ENCODE data around the gene TRIO. TPM values are rescaled to one million over a fixed set of nuclear protein-coding genes. Genes with fewer than 3 reads are reported as not detected.

Gene TRIO
- total RNA-seq, 2 experiments from 2014 or later = 3.7 to 4.2 TPM

DNA sequence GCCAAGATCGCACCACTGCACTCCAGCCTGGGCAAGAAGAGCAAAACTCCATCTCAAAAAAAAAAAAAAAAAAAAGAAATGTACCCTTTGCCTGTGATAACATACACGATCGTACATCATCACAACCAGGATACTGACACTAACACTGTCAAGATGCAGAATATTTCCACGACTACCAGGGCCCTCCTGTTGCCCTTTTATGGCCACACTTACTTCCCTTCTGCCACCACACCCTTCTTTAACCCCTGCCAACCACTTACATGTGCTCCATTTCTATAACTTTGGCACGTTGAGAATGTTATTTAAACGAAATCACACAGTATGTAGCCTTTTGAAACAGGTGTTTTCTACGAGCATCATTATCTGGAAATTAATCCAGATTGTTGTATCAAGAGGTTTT is 369.4 kb downstream of the TRIO start:
- no peak overlapping the region for H3K4me3 Mint-ChIP-seq
- peaks cover 3% of the 10 kb centered on the region for H3K27me3 Mint-ChIP-seq
- CTCF ChIA-PET = interaction anchor here (0.7 kb wide), 1 partner anchor 24 kb away, joined by 3 read pairs; no protein-coding TSS in a partner anchor
- no peaks in the 10 kb centered on the region for H3K4me1 Mint-ChIP-seq
- POLR2A ChIA-PET = no interaction called here
- H3K36me3 Mint-ChIP-seq (ENCODE audit: low read depth) = no peaks in the 10 kb centered on the region
- peaks cover 4% of the 10 kb centered on the region for H3K9me3 Mint-ChIP-seq
- DNase-seq = no peak
- H3K27ac Mint-ChIP-seq = no peak overlapping the region

DNA sequence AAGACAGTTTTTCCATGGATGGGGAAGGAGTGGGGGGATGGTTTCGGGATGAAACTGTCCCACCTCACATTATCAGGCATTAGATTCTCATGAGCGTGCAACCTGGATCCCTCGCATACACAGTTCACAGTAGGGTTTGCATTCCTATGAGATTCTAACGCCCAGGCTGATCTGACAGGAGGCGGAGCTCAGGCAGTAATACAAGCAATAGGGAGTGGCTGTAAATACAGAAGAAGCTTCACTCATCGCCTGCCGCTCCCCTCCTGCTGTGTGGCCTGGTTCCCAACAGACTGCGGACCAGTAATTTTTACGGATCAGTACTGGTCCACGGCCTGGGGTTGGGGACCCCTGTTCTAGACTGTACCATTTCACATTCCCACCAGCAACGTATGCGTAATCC is 370.1 kb downstream of the TRIO start:
- POLR2A ChIA-PET = no interaction called here
- no peak overlapping the region for H3K27ac Mint-ChIP-seq

DNA sequence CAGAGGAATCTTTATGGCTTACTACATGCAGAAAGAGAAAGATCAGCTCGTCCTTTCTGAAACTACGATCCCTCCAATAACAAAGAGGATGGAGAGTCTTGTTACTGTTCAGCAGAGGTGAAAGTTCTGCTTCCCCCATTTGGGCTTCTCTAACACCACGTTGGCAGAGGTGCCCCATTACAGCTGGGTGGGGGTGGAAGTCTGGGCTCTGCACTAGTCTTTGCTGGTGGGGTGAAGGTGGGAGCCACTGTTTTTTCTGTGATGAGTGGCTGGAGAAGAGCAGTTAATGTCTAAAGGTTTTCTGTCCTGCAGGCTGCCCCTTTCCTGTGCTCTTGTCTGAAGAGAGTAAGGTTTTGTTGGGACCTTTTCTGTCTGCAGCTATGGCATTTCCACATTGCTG is 373.8 kb downstream of the TRIO start:
- H3K4me1 Mint-ChIP-seq = no peaks in the 10 kb centered on the region
- peaks cover 16% of the 10 kb centered on the region for H3K9me3 Mint-ChIP-seq
- H3K27me3 Mint-ChIP-seq = peaks cover 3% of the 10 kb centered on the region
- no peak overlapping the region for H3K27ac Mint-ChIP-seq
- DNase-seq = no peak
- no peak overlapping the region for H3K4me3 Mint-ChIP-seq
- ChIA-PET POLR2A (no interaction called here), CTCF (no interaction called here)
- H3K36me3 Mint-ChIP-seq (ENCODE audit: low read depth) = no peaks in the 10 kb centered on the region

More for the DNA sequence above, 370.1 kb downstream of the TRIO start:
- H3K4me3 Mint-ChIP-seq = no peak overlapping the region
- peaks cover 3% of the 10 kb centered on the region for H3K27me3 Mint-ChIP-seq
- DNase-seq = no peak
- CTCF ChIA-PET = no interaction called here
- no peaks in the 10 kb centered on the region for H3K4me1 Mint-ChIP-seq
- no peaks in the 10 kb centered on the region for H3K36me3 Mint-ChIP-seq (ENCODE audit: low read depth)
- peaks cover 6% of the 10 kb centered on the region for H3K9me3 Mint-ChIP-seq

DNA sequence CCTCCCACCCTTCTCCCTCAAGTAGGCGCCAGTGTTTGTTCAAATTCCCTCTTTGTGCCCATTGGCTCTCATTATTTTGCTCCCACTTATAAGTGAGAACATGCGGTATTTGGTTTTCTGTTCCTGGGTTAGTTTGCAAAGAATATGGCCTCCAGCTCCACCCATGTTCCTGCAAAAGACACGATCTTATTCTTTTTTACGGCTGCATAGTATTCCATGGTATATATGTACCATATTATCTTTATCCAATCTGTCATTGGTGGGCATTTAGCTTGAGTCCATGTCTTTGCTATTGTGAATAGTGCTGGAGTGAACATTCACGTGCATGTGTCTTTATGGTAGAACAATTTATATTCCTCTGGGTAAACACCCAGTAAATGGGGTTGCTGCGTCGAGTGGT is 375.5 kb downstream of the TRIO start:
- ChIA-PET POLR2A (no interaction called here), CTCF (no interaction called here)
- no peaks in the 10 kb centered on the region for H3K36me3 Mint-ChIP-seq (ENCODE audit: low read depth)
- no peak overlapping the region for H3K4me3 Mint-ChIP-seq
- no peaks in the 10 kb centered on the region for H3K4me1 Mint-ChIP-seq
- peaks cover 3% of the 10 kb centered on the region for H3K27me3 Mint-ChIP-seq
- DNase-seq = no peak
- peaks cover 19% of the 10 kb centered on the region for H3K9me3 Mint-ChIP-seq
- H3K27ac Mint-ChIP-seq = no peak overlapping the region

DNA sequence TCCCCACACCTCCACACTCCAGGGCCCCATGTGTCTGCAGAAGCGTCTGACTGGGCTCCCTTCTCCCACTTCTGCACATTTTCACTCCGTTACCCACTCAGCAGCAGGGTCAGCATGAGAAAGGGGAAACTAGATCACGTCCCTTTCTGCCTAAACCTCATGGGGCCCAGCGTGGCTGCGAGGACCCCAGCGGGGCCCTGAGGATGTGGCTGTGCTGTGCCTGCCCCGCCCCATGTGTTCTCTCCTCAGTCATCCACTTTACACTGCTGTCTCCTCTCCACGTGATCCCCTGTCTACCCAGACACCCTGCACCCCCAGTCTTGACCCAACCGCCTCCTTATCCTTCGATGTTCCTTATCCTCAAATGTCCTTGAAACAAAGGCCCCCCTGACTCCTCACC is 378.6 kb downstream of the TRIO start:
- H3K4me1 Mint-ChIP-seq = no peaks in the 10 kb centered on the region
- no peak overlapping the region for H3K4me3 Mint-ChIP-seq
- no peak overlapping the region for H3K27ac Mint-ChIP-seq
- ChIA-PET CTCF (interaction anchor here (0.7 kb wide), 1 partner anchor 165 kb away, joined by 3 read pairs; no protein-coding TSS in a partner anchor), POLR2A (no interaction called here)
- H3K36me3 Mint-ChIP-seq (ENCODE audit: low read depth) = no peaks in the 10 kb centered on the region
- DNase-seq = no peak
- H3K27me3 Mint-ChIP-seq = peaks cover under 1% of the 10 kb centered on the region
- peaks cover 15% of the 10 kb centered on the region for H3K9me3 Mint-ChIP-seq

DNA sequence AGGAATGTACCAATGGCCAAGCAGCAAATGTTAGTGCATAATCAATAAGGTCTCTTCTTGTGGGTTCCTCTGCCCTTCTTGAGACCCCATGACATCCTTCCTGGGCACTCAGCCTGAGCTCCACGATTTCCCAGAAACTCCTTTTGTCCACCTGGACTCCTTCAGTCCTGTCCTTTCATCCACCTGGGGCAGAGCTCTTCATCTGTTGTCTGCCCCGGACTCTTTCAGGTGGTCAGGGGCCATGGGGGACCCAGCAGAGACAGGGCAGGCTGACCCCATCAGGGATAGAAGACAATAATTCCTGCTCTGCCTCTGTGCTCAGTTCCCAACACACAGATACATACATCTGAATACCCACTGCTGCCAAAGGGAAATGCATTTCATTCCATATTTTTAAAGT is 379.6 kb downstream of the TRIO start:
- DNase-seq = no peak
- no peak overlapping the region for H3K27ac Mint-ChIP-seq
- ChIA-PET POLR2A (no interaction called here), CTCF (interaction anchor here (0.5 kb wide), 1 partner anchor 402 kb away, joined by 3 read pairs; no protein-coding TSS in a partner anchor)
- H3K4me1 Mint-ChIP-seq = no peaks in the 10 kb centered on the region
- no peak overlapping the region for H3K4me3 Mint-ChIP-seq
- H3K36me3 Mint-ChIP-seq (ENCODE audit: low read depth) = no peaks in the 10 kb centered on the region
- H3K27me3 Mint-ChIP-seq = no peaks in the 10 kb centered on the region
- H3K9me3 Mint-ChIP-seq = peaks cover 14% of the 10 kb centered on the region

DNA sequence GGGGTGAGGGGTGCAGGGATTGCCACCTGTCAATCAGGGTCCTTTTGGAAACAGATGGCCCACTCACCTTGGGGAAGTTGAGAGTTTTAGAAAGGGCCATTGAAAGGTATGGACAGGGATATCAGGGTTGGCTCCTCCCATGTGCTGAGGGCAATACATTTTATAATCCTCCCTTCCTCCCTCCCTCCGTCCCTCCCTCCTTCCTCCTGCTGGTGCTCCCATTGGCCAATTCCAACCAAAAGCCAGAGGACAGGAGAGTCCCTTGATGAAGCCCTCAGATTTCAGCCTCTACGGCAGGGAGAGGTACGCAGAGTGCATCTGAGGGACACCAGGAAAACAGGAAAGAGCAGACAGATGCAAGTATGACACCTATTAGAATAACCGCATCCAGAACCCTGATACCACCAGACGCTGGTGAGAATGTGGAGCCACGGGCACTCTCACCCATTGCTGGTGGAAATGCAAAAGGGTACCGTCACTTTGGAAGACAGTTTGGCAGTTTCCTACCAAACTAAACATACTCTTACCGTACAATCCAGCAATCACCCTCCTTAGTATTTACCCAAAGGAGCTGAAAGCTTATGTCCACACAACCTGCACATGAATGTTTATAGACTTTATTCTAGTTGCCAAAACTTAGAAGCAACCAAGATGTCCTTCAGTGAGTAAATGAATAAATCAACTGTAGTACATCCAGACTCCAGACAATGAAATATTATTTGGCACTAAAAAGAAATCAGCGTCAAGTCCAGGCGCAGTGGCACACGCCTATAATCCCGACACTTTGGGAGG is 380.3 kb downstream of the TRIO start:
- no peaks in the 10 kb centered on the region for H3K27me3 Mint-ChIP-seq
- no peak overlapping the region for H3K4me3 Mint-ChIP-seq
- ChIA-PET CTCF (no interaction called here), POLR2A (no interaction called here)
- DNase-seq = no peak
- no peaks in the 10 kb centered on the region for H3K4me1 Mint-ChIP-seq
- peaks cover 13% of the 10 kb centered on the region for H3K9me3 Mint-ChIP-seq
- no peak overlapping the region for H3K27ac Mint-ChIP-seq
- H3K36me3 Mint-ChIP-seq (ENCODE audit: low read depth) = no peaks in the 10 kb centered on the region

DNA sequence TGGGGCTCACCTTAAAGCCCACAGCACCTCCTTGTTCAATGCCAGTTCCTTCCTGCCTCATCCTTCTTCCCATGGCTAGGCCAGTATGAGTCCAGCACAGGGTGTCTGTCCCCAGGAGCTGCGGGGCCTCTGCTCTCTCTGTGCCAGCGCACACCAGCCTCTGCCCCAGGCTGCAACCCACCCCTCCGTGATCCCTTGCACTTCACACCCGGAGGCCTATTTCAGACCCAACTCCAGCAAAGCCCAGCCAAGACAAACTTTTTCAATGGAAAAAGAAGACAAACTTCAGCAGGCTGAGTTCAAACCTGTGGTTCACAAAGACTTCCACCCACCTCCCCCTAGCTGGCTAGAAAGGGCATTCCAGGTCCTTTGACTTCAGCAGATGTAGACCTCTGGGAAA is 382.3 kb downstream of the TRIO start:
- Mint-ChIP-seq H3K27ac (no peak overlapping the region), H3K9me3 (peaks cover 5% of the 10 kb centered on the region), H3K27me3 (no peaks in the 10 kb centered on the region), H3K36me3 (ENCODE audit: low read depth) (no peaks in the 10 kb centered on the region), H3K4me3 (no peak overlapping the region), H3K4me1 (no peaks in the 10 kb centered on the region)
- DNase-seq = no peak
- ChIA-PET POLR2A (no interaction called here), CTCF (interaction anchor here (0.6 kb wide), 1 partner anchor 32 kb away, joined by 4 read pairs; no protein-coding TSS in a partner anchor)

DNA sequence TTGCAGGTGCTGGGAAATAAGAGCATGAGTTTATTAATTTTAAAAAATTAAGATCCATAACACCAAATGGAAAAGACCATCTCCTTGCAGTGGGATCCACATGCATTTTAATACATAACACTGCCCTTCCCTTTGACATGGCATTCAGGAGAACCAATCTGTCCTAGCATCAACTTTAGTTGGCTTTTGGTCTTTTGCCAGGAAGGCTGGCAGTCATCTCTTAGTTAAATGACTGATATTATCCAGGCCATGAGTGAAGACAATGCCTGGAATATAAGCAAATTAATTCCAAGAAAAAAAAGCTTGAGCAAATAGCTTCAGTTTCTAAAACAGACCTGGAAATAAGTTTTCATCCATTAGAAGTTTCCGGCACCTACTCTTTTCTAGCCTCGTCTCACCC is 383.4 kb downstream of the TRIO start:
- ChIA-PET CTCF (no interaction called here), POLR2A (no interaction called here)
- no peaks in the 10 kb centered on the region for H3K4me1 Mint-ChIP-seq
- no peak overlapping the region for H3K27ac Mint-ChIP-seq
- no peaks in the 10 kb centered on the region for H3K36me3 Mint-ChIP-seq (ENCODE audit: low read depth)
- H3K27me3 Mint-ChIP-seq = no peaks in the 10 kb centered on the region
- H3K9me3 Mint-ChIP-seq = peaks cover 5% of the 10 kb centered on the region
- no peak overlapping the region for H3K4me3 Mint-ChIP-seq
- DNase-seq = no peak

DNA sequence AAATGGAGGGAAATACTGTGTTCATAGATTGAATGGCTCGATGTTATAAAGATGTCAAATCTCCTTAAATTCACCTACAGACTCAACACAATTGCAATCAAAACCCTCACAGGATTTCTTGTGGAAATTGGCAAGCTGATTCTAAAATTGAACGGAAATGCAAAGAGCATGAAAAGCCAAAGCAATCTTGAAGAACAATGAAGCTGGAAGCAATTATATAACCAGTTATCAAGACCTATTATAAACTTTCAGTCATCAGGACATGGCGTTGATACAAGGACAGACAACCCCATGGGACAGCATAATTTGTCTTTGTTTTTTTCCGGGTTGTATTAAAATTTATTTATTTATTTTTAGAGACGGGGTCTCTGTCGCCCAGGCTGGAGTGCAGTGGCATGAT is 385.0 kb downstream of the TRIO start:
- CTCF ChIA-PET = interaction anchor here (1.0 kb wide), 1 partner anchor 20 kb away, joined by 3 read pairs; no protein-coding TSS in a partner anchor
- Mint-ChIP-seq H3K9me3 (no peaks in the 10 kb centered on the region), H3K4me3 (no peak overlapping the region), H3K36me3 (ENCODE audit: low read depth) (no peaks in the 10 kb centered on the region), H3K27ac (no peak overlapping the region), H3K4me1 (no peaks in the 10 kb centered on the region), H3K27me3 (no peaks in the 10 kb centered on the region)
- DNase-seq = no peak
- POLR2A ChIA-PET = no interaction called here

DNA sequence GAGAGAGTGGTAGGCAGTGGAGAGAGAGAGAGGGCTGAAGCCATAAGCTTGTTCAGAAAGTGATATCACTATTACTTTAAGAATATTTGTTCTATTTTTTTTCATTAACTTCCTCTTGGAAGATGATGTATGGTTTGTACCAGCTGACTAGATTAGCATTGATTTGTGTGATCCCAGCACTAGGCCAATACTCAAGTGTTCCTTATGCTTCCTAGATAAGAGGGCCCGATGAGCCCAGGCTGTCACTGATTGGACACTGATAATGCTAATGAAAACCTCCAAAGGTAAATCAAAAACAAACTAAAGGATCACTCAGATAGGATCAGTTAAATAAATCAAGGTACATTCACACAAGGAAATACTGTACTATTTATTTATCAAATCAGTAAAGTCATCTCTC is 385.8 kb downstream of the TRIO start:
- no peaks in the 10 kb centered on the region for H3K27me3 Mint-ChIP-seq
- no peaks in the 10 kb centered on the region for H3K4me1 Mint-ChIP-seq
- no peak for DNase-seq
- H3K9me3 Mint-ChIP-seq = no peaks in the 10 kb centered on the region
- POLR2A ChIA-PET = no interaction called here
- H3K4me3 Mint-ChIP-seq = no peak overlapping the region
- H3K27ac Mint-ChIP-seq = no peak overlapping the region
- H3K36me3 Mint-ChIP-seq (ENCODE audit: low read depth) = no peaks in the 10 kb centered on the region
- CTCF ChIA-PET = no interaction called here

DNA sequence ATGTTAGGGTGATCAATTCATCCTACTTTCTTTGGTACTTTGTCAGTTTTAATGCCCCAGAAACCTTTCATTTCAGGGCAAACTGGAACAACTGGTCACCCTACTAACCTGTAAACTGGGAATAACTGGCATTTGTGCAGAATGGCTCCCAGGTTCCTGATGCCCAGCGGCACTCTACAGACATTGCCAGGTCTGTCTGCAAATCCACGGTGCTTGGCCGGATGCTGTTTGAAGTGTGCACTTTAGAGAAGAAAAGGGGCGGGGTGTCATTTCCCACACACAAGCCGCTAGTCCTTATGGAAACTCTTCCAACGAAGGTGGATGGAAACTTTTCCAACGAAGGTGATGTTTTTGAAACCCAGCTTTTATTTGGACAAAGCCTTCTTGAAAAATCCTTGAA is 388.5 kb downstream of the TRIO start:
- CTCF ChIA-PET = no interaction called here
- H3K9me3 Mint-ChIP-seq = no peaks in the 10 kb centered on the region
- POLR2A ChIA-PET = no interaction called here

DNA sequence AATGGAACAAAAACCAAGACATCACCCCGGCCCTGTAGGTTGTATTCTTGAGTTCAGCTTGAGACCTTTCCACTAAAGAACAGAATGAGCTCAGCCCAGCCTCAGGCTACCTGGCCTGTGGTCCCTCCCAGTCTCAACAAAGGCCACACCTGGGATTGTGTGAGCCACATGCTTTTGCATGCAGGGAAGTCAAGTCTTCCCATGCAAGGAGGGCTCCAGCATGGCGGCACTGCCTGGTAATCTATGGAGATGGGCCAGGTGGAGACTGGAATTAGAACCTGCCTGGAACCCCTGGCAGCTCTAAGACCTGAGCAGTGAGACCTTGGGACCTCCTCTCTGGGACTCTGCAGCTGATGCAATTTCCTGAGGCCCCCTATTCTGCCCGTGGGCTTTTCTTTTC is 389.0 kb downstream of the TRIO start:
- POLR2A ChIA-PET = no interaction called here
- Mint-ChIP-seq H3K4me1 (no peaks in the 10 kb centered on the region), H3K36me3 (ENCODE audit: low read depth) (no peaks in the 10 kb centered on the region), H3K27me3 (no peaks in the 10 kb centered on the region), H3K27ac (no peak overlapping the region), H3K9me3 (no peaks in the 10 kb centered on the region), H3K4me3 (no peak overlapping the region)
- CTCF ChIA-PET = no interaction called here
- no peak for DNase-seq

More for the DNA sequence above, 388.5 kb downstream of the TRIO start:
- H3K36me3 Mint-ChIP-seq (ENCODE audit: low read depth) = no peaks in the 10 kb centered on the region
- H3K4me1 Mint-ChIP-seq = no peaks in the 10 kb centered on the region
- no peak overlapping the region for H3K4me3 Mint-ChIP-seq
- no peak for DNase-seq
- no peak overlapping the region for H3K27ac Mint-ChIP-seq
- H3K27me3 Mint-ChIP-seq = no peaks in the 10 kb centered on the region

DNA sequence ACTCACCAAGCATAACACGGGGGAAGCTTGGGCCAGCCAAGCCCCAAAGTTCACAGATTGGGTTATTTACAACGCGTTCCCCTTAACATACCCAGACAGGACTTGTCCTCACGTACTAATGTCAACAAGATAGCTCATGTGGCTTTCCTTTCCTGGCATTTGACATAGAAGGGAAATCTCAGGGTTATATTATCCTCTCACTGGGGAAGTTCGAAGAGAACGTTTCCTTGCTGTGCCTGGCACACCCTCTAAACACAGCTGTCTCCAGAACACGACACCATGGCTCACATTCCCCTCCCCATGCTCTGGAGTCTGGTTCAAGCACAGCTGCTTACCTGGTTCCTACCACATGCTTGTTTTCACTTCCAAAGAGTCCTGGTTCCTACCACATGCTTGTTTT is 391.6 kb downstream of the TRIO start:
- peaks cover 2% of the 10 kb centered on the region for H3K9me3 Mint-ChIP-seq
- POLR2A ChIA-PET = no interaction called here

More for the DNA sequence above, 391.6 kb downstream of the TRIO start:
- CTCF ChIA-PET = no interaction called here
- no peaks in the 10 kb centered on the region for H3K27me3 Mint-ChIP-seq
- H3K4me3 Mint-ChIP-seq = no peak overlapping the region
- DNase-seq = no peak
- H3K4me1 Mint-ChIP-seq = no peaks in the 10 kb centered on the region
- no peaks in the 10 kb centered on the region for H3K36me3 Mint-ChIP-seq (ENCODE audit: low read depth)
- H3K27ac Mint-ChIP-seq = no peak overlapping the region
